Measurements from ENCODE around the gene ZC3H10. TPM values are rescaled to one million over a fixed set of nuclear protein-coding genes. Genes with fewer than 3 reads are reported as not detected.

ZC3H10 gene, protein sequence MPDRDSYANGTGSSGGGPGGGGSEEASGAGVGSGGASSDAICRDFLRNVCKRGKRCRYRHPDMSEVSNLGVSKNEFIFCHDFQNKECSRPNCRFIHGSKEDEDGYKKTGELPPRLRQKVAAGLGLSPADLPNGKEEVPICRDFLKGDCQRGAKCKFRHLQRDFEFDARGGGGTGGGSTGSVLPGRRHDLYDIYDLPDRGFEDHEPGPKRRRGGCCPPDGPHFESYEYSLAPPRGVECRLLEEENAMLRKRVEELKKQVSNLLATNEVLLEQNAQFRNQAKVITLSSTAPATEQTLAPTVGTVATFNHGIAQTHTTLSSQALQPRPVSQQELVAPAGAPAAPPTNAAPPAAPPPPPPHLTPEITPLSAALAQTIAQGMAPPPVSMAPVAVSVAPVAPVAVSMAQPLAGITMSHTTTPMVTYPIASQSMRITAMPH
- 2.9 to 3.6 TPM (median 3.1 TPM) in 5 replicates for total RNA-seq (2022; extraction: Qiagen RNA extraction)

GRCh38 chr12:56117778-56118687 lies at the start of gene ZC3H10:
Gene ZC3H10 (plus strand): TSS chr12:56118266. CDS start chr12:56120563, 2,297 bp downstream.

DNA sequence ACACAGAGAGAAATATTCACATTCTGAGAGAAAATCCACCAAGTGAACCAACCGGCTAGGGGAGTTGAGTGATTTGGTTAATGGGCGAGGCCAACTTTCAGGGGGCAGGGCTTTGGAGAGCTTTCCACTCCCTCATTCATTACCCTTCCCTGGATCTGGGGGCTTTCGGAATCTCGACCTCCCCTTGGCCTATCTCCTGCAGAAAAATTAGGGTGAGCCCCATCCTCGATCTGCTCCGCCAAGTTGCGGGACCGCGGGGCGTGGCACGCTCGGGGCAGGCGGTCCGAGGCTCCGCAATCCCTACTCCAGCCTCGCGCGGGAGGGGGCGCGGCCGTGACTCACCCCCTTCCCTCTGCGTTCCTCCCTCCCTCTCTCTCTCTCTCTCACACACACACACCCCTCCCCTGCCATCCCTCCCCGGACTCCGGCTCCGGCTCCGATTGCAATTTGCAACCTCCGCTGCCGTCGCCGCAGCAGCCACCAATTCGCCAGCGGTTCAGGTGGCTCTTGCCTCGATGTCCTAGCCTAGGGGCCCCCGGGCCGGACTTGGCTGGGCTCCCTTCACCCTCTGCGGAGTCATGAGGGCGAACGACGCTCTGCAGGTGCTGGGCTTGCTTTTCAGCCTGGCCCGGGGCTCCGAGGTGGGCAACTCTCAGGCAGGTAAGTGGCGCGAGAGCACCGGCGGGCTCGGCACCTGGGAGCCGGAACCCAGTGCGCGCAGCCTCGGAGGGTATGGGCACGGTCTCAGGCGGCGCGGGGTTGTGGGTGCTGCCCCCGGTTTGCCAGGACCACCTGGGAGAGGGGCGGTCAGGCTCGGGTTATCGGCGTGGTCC lies 38.1 kb upstream of the ZC3H10 start, which contains the start of gene ERBB3:
ERBB3 (plus strand) TSS at position 443 of the 833 bp plus-strand sequence; CDS start at position 579, 136 bp downstream.

GRCh38 chr12:56104109-56104814 lies 13.8 kb upstream of the ZC3H10 start, which contains the start of gene PA2G4:
Gene PA2G4 (plus strand): TSS chr12:56104559. CDS start chr12:56104738, 179 bp downstream.

DNA sequence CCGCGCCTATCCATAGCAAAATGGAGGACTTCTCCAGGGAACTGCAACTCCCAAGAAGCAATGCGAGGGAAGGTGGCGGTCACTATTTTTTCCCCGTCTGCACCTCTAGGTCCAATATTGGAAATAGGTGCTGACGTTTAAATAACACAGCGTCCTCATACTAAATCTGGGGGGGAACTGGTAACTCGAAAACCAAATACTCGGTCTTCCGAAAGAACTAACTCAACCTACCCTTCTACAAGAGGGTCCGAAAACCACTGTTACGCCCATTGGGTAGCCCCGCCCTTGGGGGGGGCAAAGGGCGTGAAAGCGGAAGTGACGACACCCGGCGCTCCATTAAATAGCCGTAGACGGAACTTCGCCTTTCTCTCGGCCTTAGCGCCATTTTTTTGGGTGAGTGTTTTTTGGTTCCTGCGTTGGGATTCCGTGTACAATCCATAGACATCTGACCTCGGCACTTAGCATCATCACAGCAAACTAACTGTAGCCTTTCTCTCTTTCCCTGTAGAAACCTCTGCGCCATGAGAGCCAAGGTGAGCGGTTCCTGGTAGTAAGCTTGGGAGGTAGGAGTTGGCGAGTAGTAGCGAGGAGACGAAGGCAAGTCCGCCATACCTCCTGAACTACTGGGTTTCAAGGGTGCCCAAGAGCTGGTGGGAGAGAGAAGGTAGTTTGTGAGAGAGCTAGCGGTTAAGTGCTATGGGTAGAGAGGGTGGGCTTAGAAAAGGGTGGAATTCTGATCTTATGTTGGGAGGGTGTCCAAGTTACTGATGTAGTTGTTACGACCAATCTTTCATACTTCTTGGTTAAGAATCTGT lies 1.6 kb upstream of the ZC3H10 start, which contains the start of gene RPL41:
RPL41 (plus strand) TSS at position 367 of the 815 bp plus-strand sequence.

DNA sequence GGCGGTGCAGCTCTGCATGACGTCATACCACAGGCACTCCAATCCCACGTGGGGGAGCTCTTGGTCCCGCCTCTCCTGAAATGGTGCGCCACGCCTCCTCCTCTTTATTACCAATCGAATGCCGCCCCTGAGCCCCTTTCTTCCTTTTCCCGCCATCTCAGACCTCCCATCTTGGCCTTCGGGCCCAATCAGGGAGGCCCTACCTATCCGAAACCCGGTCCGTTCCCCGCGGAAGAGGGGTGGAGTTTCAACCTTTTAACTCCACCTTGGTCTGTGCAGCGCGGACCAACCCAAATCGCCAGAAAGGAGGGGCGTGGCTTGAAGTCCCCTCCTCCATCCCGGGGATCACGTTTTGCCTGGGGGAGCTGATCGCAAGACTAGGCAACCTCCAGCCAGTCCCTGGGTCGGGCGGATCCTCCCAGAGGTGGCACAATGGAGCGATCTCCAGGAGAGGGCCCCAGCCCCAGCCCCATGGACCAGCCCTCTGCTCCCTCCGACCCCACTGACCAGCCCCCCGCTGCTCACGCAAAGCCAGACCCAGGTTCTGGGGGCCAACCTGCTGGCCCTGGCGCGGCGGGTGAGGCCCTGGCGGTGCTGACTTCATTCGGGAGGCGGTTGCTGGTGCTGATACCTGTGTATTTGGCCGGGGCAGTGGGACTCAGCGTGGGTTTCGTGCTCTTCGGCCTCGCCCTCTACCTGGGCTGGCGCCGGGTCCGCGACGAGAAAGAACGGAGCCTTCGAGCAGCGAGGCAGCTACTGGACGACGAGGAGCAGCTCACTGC lies 10.0 kb downstream of the ZC3H10 start, which contains the start of gene ESYT1:
ESYT1 (plus strand) TSS at position 380 of the 782 bp plus-strand sequence; CDS start at position 433, 53 bp downstream.

GRCh38 chr12:56152132-56152755 lies 34.2 kb downstream of the ZC3H10 start, which contains the start of gene MYL6B:
Gene MYL6B (plus strand): TSS chr12:56152587. CDS start chr12:56153919, 1,332 bp downstream.

DNA sequence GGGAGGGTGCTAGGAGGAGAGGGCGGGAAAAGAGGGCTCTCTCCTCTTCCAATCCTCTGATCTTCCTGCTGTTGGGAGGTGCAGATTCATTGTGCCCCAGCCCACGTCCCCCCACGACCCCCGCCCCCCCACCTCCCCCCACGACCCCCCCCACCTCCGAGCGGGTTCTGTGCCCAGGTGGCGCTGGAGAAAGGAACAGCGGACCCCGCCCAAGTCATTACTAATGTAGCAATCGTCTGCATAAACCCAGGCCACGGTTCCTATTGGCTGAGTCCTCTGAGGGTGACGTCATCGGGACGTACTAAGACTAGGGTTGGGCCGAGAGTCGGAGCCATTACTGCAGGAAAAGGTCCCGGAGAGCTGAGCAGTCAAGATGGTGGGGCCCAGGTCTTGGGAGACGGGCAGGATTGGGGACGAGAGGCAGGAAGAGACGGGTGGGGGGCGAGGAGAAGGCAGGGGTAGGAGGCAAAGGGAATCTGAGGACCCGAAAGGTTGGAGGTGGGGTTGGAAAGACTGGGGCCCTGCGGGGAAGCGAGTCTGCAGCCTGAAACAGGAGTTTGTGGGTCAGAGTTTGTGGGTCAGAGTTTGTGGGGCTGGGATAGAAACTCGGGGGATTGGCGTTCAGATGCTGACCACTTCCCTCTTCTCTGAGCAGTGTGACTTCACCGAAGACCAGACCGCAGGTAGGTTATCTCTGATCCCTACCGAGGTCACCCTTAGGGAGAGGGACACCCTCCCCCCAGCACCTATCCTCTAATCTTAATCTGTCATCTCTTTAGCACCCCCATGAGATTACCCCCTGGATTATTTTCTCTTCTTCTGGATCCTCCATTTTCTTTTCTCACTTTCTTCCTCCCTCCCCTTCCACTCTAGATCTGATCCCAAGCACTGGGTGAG lies 40.2 kb downstream of the ZC3H10 start, which contains the start of gene MYL6:
MYL6 (plus strand) TSS at position 331 of the 897 bp plus-strand sequence; CDS start at position 374, 43 bp downstream.

Other genes with a start within 250 kb of the ZC3H10 start
- gene PYM1, start 190.4 kb upstream of the ZC3H10 start, total RNA-seq (2022; extraction: Qiagen RNA extraction): 39.8 to 42.5 TPM (median 41.0 TPM) in 5 replicates
- 19.0 to 23.5 TPM (median 21.9 TPM) in 5 replicates for gene DGKA, start 187.1 kb upstream of the ZC3H10 start, total RNA-seq (2022; extraction: Qiagen RNA extraction)
- 0.47 to 1.4 TPM (median 1.0 TPM) in 5 replicates for gene PMEL, start 152.2 kb upstream of the ZC3H10 start, total RNA-seq (2022; extraction: Qiagen RNA extraction)
- 47.5 to 58.7 TPM (median 52.8 TPM) in 5 replicates for gene CDK2, start 151.4 kb upstream of the ZC3H10 start, total RNA-seq (2022; extraction: Qiagen RNA extraction)
- 26.1 to 35.8 TPM (median 33.9 TPM) in 5 replicates for gene RAB5B, start 144.2 kb upstream of the ZC3H10 start, total RNA-seq (2022; extraction: Qiagen RNA extraction)
- gene SUOX, start 121.0 kb upstream of the ZC3H10 start, total RNA-seq (2022; extraction: Qiagen RNA extraction): 7.2 to 10.2 TPM (median 9.5 TPM) in 5 replicates
- gene IKZF4, start 97.2 kb upstream of the ZC3H10 start, total RNA-seq (2022; extraction: Qiagen RNA extraction): 2.2 to 2.8 TPM (median 2.6 TPM) in 5 replicates
- 493 to 887 TPM (median 760 TPM) in 5 replicates for gene RPS26, start 76.3 kb upstream of the ZC3H10 start, total RNA-seq (2022; extraction: Qiagen RNA extraction)
- gene ERBB3, start 38.1 kb upstream of the ZC3H10 start, total RNA-seq (2022; extraction: Qiagen RNA extraction): 0.78 to 1.5 TPM (median 1.1 TPM) in 5 replicates
- gene PA2G4, start 13.7 kb upstream of the ZC3H10 start, total RNA-seq (2022; extraction: Qiagen RNA extraction): 268 to 375 TPM (median 283 TPM) in 5 replicates
- gene RPL41, start 1.6 kb upstream of the ZC3H10 start, total RNA-seq (2022; extraction: Qiagen RNA extraction): 4,103 to 6,224 TPM (median 5,662 TPM) in 5 replicates
- 63.6 to 69.7 TPM (median 65.9 TPM) in 5 replicates for gene ESYT1, start 10.0 kb downstream of the ZC3H10 start, total RNA-seq (2022; extraction: Qiagen RNA extraction)
- 66.8 to 83.8 TPM (median 78.9 TPM) in 5 replicates for gene MYL6B, start 34.3 kb downstream of the ZC3H10 start, total RNA-seq (2022; extraction: Qiagen RNA extraction)
- 2,179 to 2,596 TPM (median 2,229 TPM) in 5 replicates for gene MYL6, start 40.1 kb downstream of the ZC3H10 start, total RNA-seq (2022; extraction: Qiagen RNA extraction)
- 28.4 to 36.2 TPM (median 33.1 TPM) in 5 replicates for gene SMARCC2, start 71.2 kb downstream of the ZC3H10 start, total RNA-seq (2022; extraction: Qiagen RNA extraction)
- 22.2 to 30.8 TPM (median 25.8 TPM) in 5 replicates for gene RNF41, start 103.7 kb downstream of the ZC3H10 start, total RNA-seq (2022; extraction: Qiagen RNA extraction)
- 55.6 to 63.2 TPM (median 62.6 TPM) in 5 replicates for gene NABP2, start 106.1 kb downstream of the ZC3H10 start, total RNA-seq (2022; extraction: Qiagen RNA extraction)
- gene SLC39A5, start 111.8 kb downstream of the ZC3H10 start, total RNA-seq (2022; extraction: Qiagen RNA extraction): not detected in 5 replicates
- 37.4 to 45.4 TPM (median 44.6 TPM) in 5 replicates for gene ANKRD52, start 140.1 kb downstream of the ZC3H10 start, total RNA-seq (2022; extraction: Qiagen RNA extraction)
- 14.2 to 16.2 TPM (median 15.9 TPM) in 5 replicates for gene COQ10A, start 148.7 kb downstream of the ZC3H10 start, total RNA-seq (2022; extraction: Qiagen RNA extraction)
- 150 to 202 TPM (median 152 TPM) in 5 replicates for gene CS, start 182.1 kb downstream of the ZC3H10 start, total RNA-seq (2022; extraction: Qiagen RNA extraction)
- 91.7 to 148 TPM (median 140 TPM) in 5 replicates for gene CNPY2, start 197.7 kb downstream of the ZC3H10 start, total RNA-seq (2022; extraction: Qiagen RNA extraction)
- 13.6 to 17.4 TPM (median 14.0 TPM) in 5 replicates for gene PAN2, start 215.7 kb downstream of the ZC3H10 start, total RNA-seq (2022; extraction: Qiagen RNA extraction)
- gene IL23A, start 220.6 kb downstream of the ZC3H10 start, total RNA-seq (2022; extraction: Qiagen RNA extraction): 0.43 to 0.69 TPM (median 0.53 TPM) in 5 replicates
- 10.4 to 14.3 TPM (median 12.1 TPM) in 5 replicates for gene STAT2, start 241.8 kb downstream of the ZC3H10 start, total RNA-seq (2022; extraction: Qiagen RNA extraction)
- gene APOF, start 244.6 kb downstream of the ZC3H10 start, total RNA-seq (2022; extraction: Qiagen RNA extraction): not detected in 5 replicates

All from A549 treated with Hydrocortisone at 1 μM for 4 hours (cell line).